ENCODE data around the gene BRICD5. TPM values are rescaled to one million over a fixed set of nuclear protein-coding genes. Genes with fewer than 3 reads are reported as not detected.

BRICD5 gene
- total and polyA plus RNA-seq, 2 of the 13 experiments (the other 11 are each of a cell fraction or from before 2014, with no cell fraction given) = 1.6 to 5.8 TPM

DNA sequence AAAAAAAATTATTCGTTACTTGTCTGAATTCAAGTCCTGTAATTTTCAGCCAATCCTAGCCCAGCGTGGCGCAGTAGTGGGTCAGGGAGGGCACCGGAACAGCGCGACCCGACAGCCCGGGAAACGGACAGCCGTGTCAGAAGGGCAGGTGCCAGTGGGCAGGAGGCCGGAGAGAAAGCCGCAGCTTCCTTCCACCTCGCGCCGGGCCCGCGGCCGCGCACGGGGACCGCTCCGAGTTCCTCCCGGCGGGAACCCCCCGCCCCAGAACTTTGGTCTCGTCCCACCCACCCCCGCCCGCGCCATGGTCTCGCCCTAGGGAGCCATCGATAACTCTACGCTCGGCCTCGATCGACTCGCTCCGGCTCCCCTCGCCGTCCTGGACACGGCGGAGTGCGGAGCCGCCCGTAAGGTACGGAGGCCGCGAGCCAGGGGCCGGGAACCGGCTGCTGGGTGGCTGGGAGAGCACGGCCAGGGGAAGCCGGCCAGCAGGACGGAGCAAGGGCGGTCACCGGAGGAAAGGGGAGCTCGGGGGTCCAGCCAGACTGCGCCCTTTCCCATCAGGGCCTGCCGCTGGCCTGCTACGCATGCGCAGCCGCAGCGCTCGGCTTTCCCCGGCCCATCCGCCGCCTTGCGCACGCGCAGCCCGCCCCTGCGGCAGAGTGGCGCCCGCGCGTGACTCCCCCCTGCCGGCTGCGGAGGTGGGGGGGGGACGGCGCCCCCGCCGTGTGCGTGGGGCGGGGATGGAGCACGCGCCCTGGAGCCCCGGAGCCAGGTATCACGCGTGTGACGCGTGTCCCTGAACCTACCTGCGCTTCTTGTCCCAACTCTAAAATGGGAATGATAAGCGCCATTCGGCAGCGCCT, 5.3 kb downstream of the BRICD5 start, which contains the start of gene MLST8 (continued):
- no peak for TF ChIP-seq ZNF431 (CRISPR knock-in tag; IDR thresholded peaks at IDR 0.05; ENCODE audit: borderline replicate concordance, low read depth)
- TF ChIP-seq, protein P1, sequence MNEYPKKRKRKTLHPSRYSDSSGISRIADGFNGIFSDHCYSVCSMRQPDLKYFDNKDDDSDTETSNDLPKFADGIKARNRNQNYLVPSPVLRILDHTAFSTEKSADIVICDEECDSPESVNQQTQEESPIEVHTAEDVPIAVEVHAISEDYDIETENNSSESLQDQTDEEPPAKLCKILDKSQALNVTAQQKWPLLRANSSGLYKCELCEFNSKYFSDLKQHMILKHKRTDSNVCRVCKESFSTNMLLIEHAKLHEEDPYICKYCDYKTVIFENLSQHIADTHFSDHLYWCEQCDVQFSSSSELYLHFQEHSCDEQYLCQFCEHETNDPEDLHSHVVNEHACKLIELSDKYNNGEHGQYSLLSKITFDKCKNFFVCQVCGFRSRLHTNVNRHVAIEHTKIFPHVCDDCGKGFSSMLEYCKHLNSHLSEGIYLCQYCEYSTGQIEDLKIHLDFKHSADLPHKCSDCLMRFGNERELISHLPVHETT (CRISPR knock-in tag; conservative IDR thresholded peaks at IDR 0.05) = peak; percentile 73; the same call in 1 of the 2 replicates
- peak; percentile 83 for TF ChIP-seq ZNF790 (CRISPR knock-in tag; IDR thresholded peaks at IDR 0.05; ENCODE audit: borderline replicate concordance)
- TF ChIP-seq REPIN1 (CRISPR knock-in tag; IDR thresholded peaks at IDR 0.05; ENCODE audit: borderline replicate concordance, low read depth) = 0 out of 2 replicates have a peak, but pooled peaks have one; percentile 37
- peak; percentile 90 for TF ChIP-seq ZNF776 (CRISPR knock-in tag; IDR thresholded peaks at IDR 0.05)
- TF ChIP-seq FIP1L1 (IDR thresholded peaks at IDR 0.05; ENCODE audit: borderline replicate concordance, insufficient read depth, low read depth, low read length) = no peak
- TF ChIP-seq NR3C1 (CRISPR knock-in tag; IDR thresholded peaks at IDR 0.05) = 0 out of 2 replicates have a peak, but pooled peaks have one; percentile 88
- TF ChIP-seq, protein P2, sequence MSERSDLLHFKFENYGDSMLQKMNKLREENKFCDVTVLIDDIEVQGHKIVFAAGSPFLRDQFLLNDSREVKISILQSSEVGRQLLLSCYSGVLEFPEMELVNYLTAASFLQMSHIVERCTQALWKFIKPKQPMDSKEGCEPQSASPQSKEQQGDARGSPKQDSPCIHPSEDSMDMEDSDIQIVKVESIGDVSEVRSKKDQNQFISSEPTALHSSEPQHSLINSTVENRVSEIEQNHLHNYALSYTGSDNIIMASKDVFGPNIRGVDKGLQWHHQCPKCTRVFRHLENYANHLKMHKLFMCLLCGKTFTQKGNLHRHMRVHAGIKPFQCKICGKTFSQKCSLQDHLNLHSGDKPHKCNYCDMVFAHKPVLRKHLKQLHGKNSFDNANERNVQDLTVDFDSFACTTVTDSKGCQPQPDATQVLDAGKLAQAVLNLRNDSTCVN (CRISPR knock-in tag; IDR thresholded peaks at IDR 0.05; ENCODE audit: borderline replicate concordance) = peak; percentile 68; the same call in 1 of the 2 replicates
- peak; percentile 71 for TF ChIP-seq JARID2 (CRISPR knock-in tag; IDR thresholded peaks at IDR 0.05; ENCODE audit: insufficient replicate concordance)
- peak; percentile 61; the same call in 1 of the 2 replicates for TF ChIP-seq CSRNP1 (CRISPR knock-in tag; IDR thresholded peaks at IDR 0.05)
- no peak for TF ChIP-seq ZNF460 (CRISPR knock-in tag; IDR thresholded peaks at IDR 0.05; ENCODE audit: borderline replicate concordance)
- TF ChIP-seq SNAPC5 (CRISPR knock-in tag; IDR thresholded peaks at IDR 0.05; ENCODE audit: borderline replicate concordance) = peak; percentile 45; the same call in 1 of the 2 replicates
- TF ChIP-seq ZNF549 (CRISPR knock-in tag; IDR thresholded peaks at IDR 0.05) = no peak
- TF ChIP-seq ZNF563 (CRISPR knock-in tag; IDR thresholded peaks at IDR 0.05) = peak; percentile 86
- TF ChIP-seq ZNF747 (CRISPR knock-in tag; IDR thresholded peaks at IDR 0.05; ENCODE audit: borderline replicate concordance) = peak; percentile 64; the same call in 1 of the 2 replicates
- no peak for TF ChIP-seq NONO (IDR thresholded peaks at IDR 0.05)
- TF ChIP-seq NONO (CRISPR knock-in tag; conservative IDR thresholded peaks at IDR 0.05) = peak; percentile 89; the same call in 1 of the 2 replicates
- TF ChIP-seq MAF1 (CRISPR knock-in tag; IDR thresholded peaks at IDR 0.05; ENCODE audit: borderline replicate concordance) = no peak
- TF ChIP-seq EED (CRISPR knock-in tag; IDR thresholded peaks at IDR 0.05) = no peak
- TF ChIP-seq ZFP91 (CRISPR knock-in tag; IDR thresholded peaks at IDR 0.05; ENCODE audit: borderline replicate concordance) = peak; percentile 61; the same call in 1 of the 2 replicates
- TF ChIP-seq MEIS1 (CRISPR knock-in tag; IDR thresholded peaks at IDR 0.05; ENCODE audit: borderline replicate concordance) = no peak
- TF ChIP-seq ZNF496 (CRISPR knock-in tag; IDR thresholded peaks at IDR 0.05; ENCODE audit: insufficient replicate concordance) = no peak
